ENCODE results near the gene NKX1-2.

Gene NKX1-2

GRCh38 chr10:124450012-124450782 is at the start of gene NKX1-2:
TSS of gene NKX1-2 (minus strand) at chr10:124450035. CDS start at chr10:124449943, 92 bp downstream.
- no peak for DNase-seq

GRCh38 chr10:124498056-124498455 is 48.2 kb upstream of the NKX1-2 start:
- DNase-seq: no peak

GRCh38 chr10:124497196-124497881 is 47.5 kb upstream of the NKX1-2 start:
- DNase-seq: no peak

- DNase-seq: no peak
Measured at GRCh38 chr10:124496620-124497019, 46.8 kb upstream of the NKX1-2 start.

- DNase-seq: no peak
Measured at GRCh38 chr10:124496150-124496549, 46.3 kb upstream of the NKX1-2 start.

- no peak for DNase-seq
Measured at GRCh38 chr10:124495725-124496124, 45.9 kb upstream of the NKX1-2 start.

GRCh38 chr10:124495162-124495561 is 45.3 kb upstream of the NKX1-2 start:
- no peak for DNase-seq

GRCh38 chr10:124494046-124494807 is 44.4 kb upstream of the NKX1-2 start:
- DNase-seq: peak; percentile 59 to 64

- DNase-seq: peak; percentile 72 to 82
Measured at GRCh38 chr10:124493214-124493882, 43.5 kb upstream of the NKX1-2 start.

- DNase-seq: no peak
Measured at GRCh38 chr10:124492266-124492665, 42.4 kb upstream of the NKX1-2 start.

- no peak for DNase-seq
Measured at GRCh38 chr10:124491105-124491504, 41.3 kb upstream of the NKX1-2 start.

GRCh38 chr10:124486635-124487034 is 36.8 kb upstream of the NKX1-2 start:
- DNase-seq: no peak

GRCh38 chr10:124484661-124485060 is 34.8 kb upstream of the NKX1-2 start:
- no peak for DNase-seq

- DNase-seq: no peak
Measured at GRCh38 chr10:124484031-124484430, 34.2 kb upstream of the NKX1-2 start.

- no peak for DNase-seq
Measured at GRCh38 chr10:124482876-124483275, 33.0 kb upstream of the NKX1-2 start.

GRCh38 chr10:124482236-124482800 is 32.5 kb upstream of the NKX1-2 start:
- DNase-seq: no peak

- no peak for DNase-seq
Measured at GRCh38 chr10:124481717-124482116, 31.9 kb upstream of the NKX1-2 start.

- no peak for DNase-seq
Measured at GRCh38 chr10:124480860-124481259, 31.0 kb upstream of the NKX1-2 start.

- no peak for DNase-seq
Measured at GRCh38 chr10:124478515-124478914, 28.7 kb upstream of the NKX1-2 start.

- DNase-seq: no peak
Measured at GRCh38 chr10:124477614-124478363, 28.0 kb upstream of the NKX1-2 start.

- DNase-seq: no peak
Measured at GRCh38 chr10:124476043-124476725, 26.3 kb upstream of the NKX1-2 start.

All from inflammatory macrophage treated with lipopolysaccharide for 1 hour (primary cell).